ENCODE measurements around the gene SRSF2. TPM values are rescaled to one million over a fixed set of nuclear protein-coding genes. Genes with fewer than 3 reads are reported as not detected.
"Not testable (repeated sequence)": the region's sequence is repeated elsewhere in the genome, so short reads cannot be mapped to it uniquely, and the experiment has no call there.

SRSF2 gene
- polyA plus RNA-seq, 4 donors: 113 to 233 (median 157) TPM

- H3K9me3 ChIP-seq (ENCODE audit: control insufficient read depth in 2 of 2, insufficient read depth in 1 of 2, low read depth in 1 of 2, low read length in 1 of 2); H3K27ac ChIP-seq (ENCODE audit: low read depth in 1 of 3, low read length in 2 of 3); H3K4me3 ChIP-seq (ENCODE audit: low read depth in 1 of 3, low read length in 3 of 3); H3K4me1 ChIP-seq (ENCODE audit: control insufficient read depth in 3 of 3, insufficient read depth in 2 of 3, low read depth in 1 of 3, low read length in 2 of 3); FAIRE-seq; H3K27me3 ChIP-seq (ENCODE audit: control insufficient read depth in 3 of 3, insufficient read depth in 3 of 3, low read length in 3 of 3); DNase-seq: not testable (repeated sequence)
- peaks cover 6 to 31% (median 19%) of the 10 kb centered on the region in 3 donors for H3K36me3 ChIP-seq (ENCODE audit: control insufficient read depth in 3 of 3, insufficient read depth in 2 of 3, low read depth in 1 of 3, low read length in 3 of 3)
- 93 to 95% (median 94%) methylated on average over 6 of the region's 6 CpGs for WGBS, 3 donors
These were observed 8.7 kb upstream of the SRSF2 start for GRCh38 chr17:76745785-76746184.

- H3K4me1 ChIP-seq (ENCODE audit: control insufficient read depth in 3 of 3, insufficient read depth in 2 of 3, low read depth in 1 of 3, low read length in 2 of 3): peaks cover 0 to 3% (median 0%) of the 10 kb centered on the region in 3 donors
- H3K27ac ChIP-seq (ENCODE audit: low read depth in 1 of 3, low read length in 2 of 3): no peak overlapping the region
- 74 to 98% (median 94%) methylated on average over 2 of the region's 2 CpGs for WGBS, 3 donors
- no peak for DNase-seq
- H3K36me3 ChIP-seq (ENCODE audit: control insufficient read depth in 3 of 3, insufficient read depth in 2 of 3, low read depth in 1 of 3, low read length in 3 of 3): peaks cover 6 to 31% (median 19%) of the 10 kb centered on the region in 3 donors
- H3K27me3 ChIP-seq (ENCODE audit: control insufficient read depth in 3 of 3, insufficient read depth in 3 of 3, low read length in 3 of 3): no peaks in the 10 kb centered on the region
- no peaks in the 10 kb centered on the region for H3K9me3 ChIP-seq (ENCODE audit: control insufficient read depth in 2 of 2, insufficient read depth in 1 of 2, low read depth in 1 of 2, low read length in 1 of 2)
- FAIRE-seq: no peak
- H3K4me3 ChIP-seq (ENCODE audit: low read depth in 1 of 3, low read length in 3 of 3): no peak overlapping the region
These were observed 7.6 kb upstream of the SRSF2 start for GRCh38 chr17:76744747-76745146.

GRCh38 chr17:76742958-76743357 lies 5.8 kb upstream of the SRSF2 start:
- no peak overlapping the region for H3K4me3 ChIP-seq (ENCODE audit: low read depth in 1 of 3, low read length in 3 of 3)
- H3K36me3 ChIP-seq (ENCODE audit: control insufficient read depth in 3 of 3, insufficient read depth in 2 of 3, low read depth in 1 of 3, low read length in 3 of 3): peaks cover 6 to 23% (median 19%) of the 10 kb centered on the region in 3 donors
- FAIRE-seq: no peak
- peak overlapping the region in 1 of 3 donors; percentile 49 for H3K27ac ChIP-seq (ENCODE audit: low read depth in 1 of 3, low read length in 2 of 3)
- H3K27me3 ChIP-seq (ENCODE audit: control insufficient read depth in 3 of 3, insufficient read depth in 3 of 3, low read length in 3 of 3): no peaks in the 10 kb centered on the region
- DNase-seq: no peak
- no peaks in the 10 kb centered on the region for H3K9me3 ChIP-seq (ENCODE audit: control insufficient read depth in 2 of 2, insufficient read depth in 1 of 2, low read depth in 1 of 2, low read length in 1 of 2)
- peaks cover 0 to 13% (median 2%) of the 10 kb centered on the region in 3 donors for H3K4me1 ChIP-seq (ENCODE audit: control insufficient read depth in 3 of 3, insufficient read depth in 2 of 3, low read depth in 1 of 3, low read length in 2 of 3)

DNA sequence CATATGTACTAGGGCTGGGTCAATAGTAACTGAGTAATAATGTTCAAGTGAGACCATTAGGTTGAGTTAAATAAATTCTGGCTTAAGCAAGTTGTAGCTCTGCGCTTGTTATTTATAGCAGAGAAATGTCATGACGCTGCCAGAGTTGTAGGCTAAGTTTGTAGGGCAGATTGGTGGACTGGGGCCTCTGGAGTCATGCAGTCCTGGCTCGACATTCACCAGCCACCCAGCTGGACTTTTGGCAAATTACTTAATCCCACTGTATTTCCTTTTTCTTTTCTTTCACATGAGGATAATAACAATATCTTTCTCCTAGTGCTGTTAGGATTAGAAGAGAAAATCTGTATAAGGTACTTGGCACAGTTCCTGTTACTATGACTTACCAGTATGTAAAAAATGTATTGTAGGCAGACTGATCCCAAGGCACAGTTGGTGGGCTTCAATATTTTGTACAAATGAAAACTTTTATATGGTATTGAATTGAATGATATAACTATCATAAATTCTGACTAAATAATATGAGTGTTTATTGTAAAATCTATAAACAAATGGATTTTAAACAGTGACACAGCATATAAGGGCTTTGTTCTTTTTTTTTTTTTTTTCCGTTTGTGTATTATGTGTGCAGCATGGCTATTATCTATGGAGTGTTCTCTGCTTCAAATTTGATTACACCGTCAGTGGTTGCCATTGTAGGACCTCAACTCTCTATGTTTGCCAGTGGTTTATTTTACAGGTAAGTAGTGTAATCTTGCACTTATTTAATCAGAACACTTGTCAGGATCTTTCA lies 3.4 kb upstream of the SRSF2 start:
- no peak for DNase-seq
- H3K9me3 ChIP-seq (ENCODE audit: control insufficient read depth in 2 of 2, insufficient read depth in 1 of 2, low read depth in 1 of 2, low read length in 1 of 2): no peaks in the 10 kb centered on the region
- H3K27ac ChIP-seq (ENCODE audit: low read depth in 1 of 3, low read length in 2 of 3): no peak overlapping the region
- 69 to 91% (median 86%) methylated on average over 5 of the region's 5 CpGs for WGBS, 3 donors
- H3K4me1 ChIP-seq (ENCODE audit: control insufficient read depth in 3 of 3, insufficient read depth in 2 of 3, low read depth in 1 of 3, low read length in 2 of 3): peaks cover 0 to 13% (median 2%) of the 10 kb centered on the region in 3 donors
- no peaks in the 10 kb centered on the region for H3K27me3 ChIP-seq (ENCODE audit: control insufficient read depth in 3 of 3, insufficient read depth in 3 of 3, low read length in 3 of 3)
- FAIRE-seq: no peak
- no peak overlapping the region for H3K4me3 ChIP-seq (ENCODE audit: low read depth in 1 of 3, low read length in 3 of 3)
- H3K36me3 ChIP-seq (ENCODE audit: control insufficient read depth in 3 of 3, insufficient read depth in 2 of 3, low read depth in 1 of 3, low read length in 3 of 3): peaks cover 7 to 19% (median 18%) of the 10 kb centered on the region in 3 donors

- H3K27me3 ChIP-seq (ENCODE audit: control insufficient read depth in 3 of 3, insufficient read depth in 3 of 3, low read length in 3 of 3); H3K9me3 ChIP-seq (ENCODE audit: control insufficient read depth in 2 of 2, insufficient read depth in 1 of 2, low read depth in 1 of 2, low read length in 1 of 2); DNase-seq; H3K4me3 ChIP-seq (ENCODE audit: low read depth in 1 of 3, low read length in 3 of 3); FAIRE-seq; H3K27ac ChIP-seq (ENCODE audit: low read depth in 1 of 3, low read length in 2 of 3): not testable (repeated sequence)
- peaks cover 0 to 13% (median 2%) of the 10 kb centered on the region in 3 donors for H3K4me1 ChIP-seq (ENCODE audit: control insufficient read depth in 3 of 3, insufficient read depth in 2 of 3, low read depth in 1 of 3, low read length in 2 of 3)
- WGBS, 3 donors: 91 to 94% (median 94%) methylated on average over 17 of the region's 17 CpGs
- H3K36me3 ChIP-seq (ENCODE audit: control insufficient read depth in 3 of 3, insufficient read depth in 2 of 3, low read depth in 1 of 3, low read length in 3 of 3): peaks cover 8 to 14% (median 14%) of the 10 kb centered on the region in 3 donors
These were observed 2.5 kb upstream of the SRSF2 start for GRCh38 chr17:76739568-76740115.

DNA sequence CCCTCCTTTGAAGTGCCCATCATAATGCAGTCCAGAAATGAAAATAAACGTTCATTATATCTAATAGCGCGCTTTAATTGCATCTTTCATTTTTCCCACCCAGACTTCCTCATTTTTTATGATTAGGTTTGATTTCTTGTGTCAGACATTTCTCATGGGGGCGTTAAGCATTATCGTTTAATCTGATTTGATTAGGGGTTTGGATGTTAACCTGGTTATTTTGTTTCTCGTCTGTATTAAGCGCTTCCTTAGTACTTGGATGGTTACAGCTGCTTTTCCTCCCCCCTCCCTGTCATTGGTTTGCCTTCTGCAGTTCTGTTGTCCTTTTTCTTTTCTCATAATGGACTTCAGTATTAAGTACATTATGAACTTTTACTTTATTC lies 1.3 kb upstream of the SRSF2 start:
- no peaks in the 10 kb centered on the region for H3K27me3 ChIP-seq (ENCODE audit: control insufficient read depth in 3 of 3, insufficient read depth in 3 of 3, low read length in 3 of 3)
- FAIRE-seq (no peak), DNase-seq (peak; percentile 7 to 35)
- H3K27ac ChIP-seq (ENCODE audit: low read depth in 1 of 3, low read length in 2 of 3): peak overlapping the region; percentile 78 to 100 (median 100)
- H3K4me3 ChIP-seq (ENCODE audit: low read depth in 1 of 3, low read length in 3 of 3): peak overlapping the region; percentile 62 to 98 (median 62)
- H3K4me1 ChIP-seq (ENCODE audit: control insufficient read depth in 3 of 3, insufficient read depth in 2 of 3, low read depth in 1 of 3, low read length in 2 of 3): peaks cover 0 to 17% (median 6%) of the 10 kb centered on the region in 3 donors
- peaks cover 8 to 15% (median 14%) of the 10 kb centered on the region in 3 donors for H3K36me3 ChIP-seq (ENCODE audit: control insufficient read depth in 3 of 3, insufficient read depth in 2 of 3, low read depth in 1 of 3, low read length in 3 of 3)
- WGBS, 3 donors: 2 to 4% (median 3%) methylated on average over 7 of the region's 7 CpGs
- no peaks in the 10 kb centered on the region for H3K9me3 ChIP-seq (ENCODE audit: control insufficient read depth in 2 of 2, insufficient read depth in 1 of 2, low read depth in 1 of 2, low read length in 1 of 2)

- no peak for FAIRE-seq
- peaks cover 9 to 16% (median 15%) of the 10 kb centered on the region in 3 donors for H3K36me3 ChIP-seq (ENCODE audit: control insufficient read depth in 3 of 3, insufficient read depth in 2 of 3, low read depth in 1 of 3, low read length in 3 of 3)
- peak within 1 kb of the TSS; percentile 100 for H3K27ac ChIP-seq (ENCODE audit: low read depth in 1 of 3, low read length in 2 of 3)
- peak; percentile 92 to 97 for DNase-seq
- peaks cover 0 to 17% (median 7%) of the 10 kb centered on the region in 3 donors for H3K4me1 ChIP-seq (ENCODE audit: control insufficient read depth in 3 of 3, insufficient read depth in 2 of 3, low read depth in 1 of 3, low read length in 2 of 3)
- H3K27me3 ChIP-seq (ENCODE audit: control insufficient read depth in 3 of 3, insufficient read depth in 3 of 3, low read length in 3 of 3): no peaks in the 10 kb centered on the region
- 0 to 1% (median 0%) methylated on average over 54 to 57 of the region's 57 CpGs for WGBS, 3 donors
- H3K4me3 ChIP-seq (ENCODE audit: low read depth in 1 of 3, low read length in 3 of 3): peak within 1 kb of the TSS; percentile 91 to 98 (median 96)
- no peaks in the 10 kb centered on the region for H3K9me3 ChIP-seq (ENCODE audit: control insufficient read depth in 2 of 2, insufficient read depth in 1 of 2, low read depth in 1 of 2, low read length in 1 of 2)
These were observed 741 bp upstream of the SRSF2 start, which contains the start of gene MFSD11 for GRCh38 chr17:76737676-76738467. Gene MFSD11 (plus strand): TSS chr17:76738119. CDS start chr17:76738353, 234 bp downstream.
